HG03064 (cell line): ENCODE data around the gene PTOV1.

Experiments used
- ATAC-seq: cut with Tn5 transposase; IDR thresholded peaks from one replicate; pipeline ENCODE4 v1.9.1; 2021; ENCODE audit warnings: low read depth; ENCODE audit not compliant: unreplicated experiment

PTOV1 gene

GRCh38 chr19:49884109-49884508, 33.1 kb downstream of the PTOV1 start:
- ATAC-seq, result no peak

GRCh38 chr19:49884760-49885159, 33.8 kb downstream of the PTOV1 start:
- no peak for ATAC-seq

- no peak for ATAC-seq
Measured at GRCh38 chr19:49887037-49887664, 36.2 kb downstream of the PTOV1 start.

- ATAC-seq, result no peak
Measured at GRCh38 chr19:49887665-49888509, 36.9 kb downstream of the PTOV1 start.

- no peak for ATAC-seq
Measured at GRCh38 chr19:49888510-49888824, 37.5 kb downstream of the PTOV1 start.

- no peak for ATAC-seq
Measured at GRCh38 chr19:49889038-49889686, 38.2 kb downstream of the PTOV1 start.

- no peak for ATAC-seq
Measured at GRCh38 chr19:49889687-49890348, 38.9 kb downstream of the PTOV1 start.

- ATAC-seq, result no peak
Measured at GRCh38 chr19:49890349-49891311, 39.7 kb downstream of the PTOV1 start.

GRCh38 chr19:49891393-49891792, 40.4 kb downstream of the PTOV1 start:
- no peak for ATAC-seq

- no peak for ATAC-seq
Measured at GRCh38 chr19:49892716-49893115, 41.8 kb downstream of the PTOV1 start.

GRCh38 chr19:49894011-49894664, 43.2 kb downstream of the PTOV1 start:
- ATAC-seq, result no peak

- no peak for ATAC-seq
Measured at GRCh38 chr19:49894879-49895565, 44.1 kb downstream of the PTOV1 start.

GRCh38 chr19:49895566-49896297, 44.8 kb downstream of the PTOV1 start:
- no peak for ATAC-seq

- ATAC-seq, result peak; percentile 47
Measured at GRCh38 chr19:49896863-49897621, 46.1 kb downstream of the PTOV1 start, which contains the start of gene IL4I1. Gene IL4I1, minus strand, starts transcription at chr19:49896887. Its CDS starts 727 bp downstream, at chr19:49896160.

GRCh38 chr19:49904136-49904535, 53.2 kb downstream of the PTOV1 start:
- no peak for ATAC-seq

GRCh38 chr19:49906879-49907564, 56.1 kb downstream of the PTOV1 start:
- ATAC-seq, result no peak
